Keratinocyte (primary cell): ENCODE data around the gene RFX2. TPM values are rescaled to one million over a fixed set of nuclear protein-coding genes. Genes with fewer than 3 reads are reported as not detected.
A peak's percentile ranks its signal among the peaks of the same experiment; 100 is the strongest.

Source experiments
- DNase-seq: peaks from one replicate; pipeline ENCODE4 v3.0.0-alpha.2; 2011; ENCODE audit warnings: low read depth, missing footprints, low spot score
- FAIRE-seq: peaks from 2 replicates; lab custom pipeline; 2011; peaks lifted over from hg19 to GRCh38; lab: Jason Lieb, UNC
- H2AFZ ChIP-seq: 2 replicates; pipeline ENCODE4 v1.6.0; 2012; ENCODE audit warnings: low read length, control low read depth, inconsistent platforms; ENCODE audit not compliant: control insufficient read depth
- H3K27ac ChIP-seq: 2 replicates; pipeline ENCODE4 v1.5.1; 2011; ENCODE audit warnings: low read length; ENCODE audit not compliant: control insufficient read depth, insufficient read depth
- H3K27me3 ChIP-seq: 3 replicates; pipeline ENCODE4 v1.6.0; 2011; ENCODE audit warnings: low read length; ENCODE audit not compliant: control insufficient read depth, insufficient read depth; ENCODE audit errors: extremely low read depth
- H3K36me3 ChIP-seq, 2 experiments: 2 replicates in 1 of 2; 3 replicates in 1 of 2; pipeline ENCODE4 v1.5.1; 2011; ENCODE audit warnings: low read length in 2 of 2, mild to moderate bottlenecking in 1 of 2; ENCODE audit not compliant: control insufficient read depth in 2 of 2, insufficient read depth in 2 of 2; ENCODE audit errors: extremely low read depth in 1 of 2
- H3K4me1 ChIP-seq: 3 replicates; pipeline ENCODE4 v1.5.1; 2011; ENCODE audit warnings: low read length; ENCODE audit not compliant: control insufficient read depth, insufficient read depth; ENCODE audit errors: extremely low read depth
- H3K4me2 ChIP-seq: 3 replicates; pipeline ENCODE4 v1.6.0; 2011; ENCODE audit warnings: low read depth, low read length; ENCODE audit not compliant: control insufficient read depth, insufficient read depth; ENCODE audit errors: extremely low read depth
- H3K4me3 ChIP-seq, 3 experiments: fragments of 200-600 bp in 1 of 3; sonication (generic) in 1 of 3; 2 replicates in 2 of 3; 3 replicates in 1 of 3; pipeline ENCODE4 v1.5.1; 2011 to 2016; ENCODE audit warnings: low read length in 3 of 3, mild to moderate bottlenecking in 3 of 3, control low read depth in 2 of 3, inconsistent platforms in 1 of 3, low read depth in 1 of 3, mixed read lengths in 1 of 3, mixed run types in 1 of 3, moderate library complexity in 1 of 3; ENCODE audit not compliant: control insufficient read depth in 2 of 3, insufficient read depth in 2 of 3; ENCODE audit errors: extremely low read depth in 1 of 3
- H3K79me2 ChIP-seq: 2 replicates; pipeline ENCODE4 v1.6.0; 2012; ENCODE audit warnings: low read length; ENCODE audit not compliant: control insufficient read depth, insufficient read depth
- H3K9ac ChIP-seq: 3 replicates; pipeline ENCODE4 v1.6.0; 2011; ENCODE audit warnings: low read length; ENCODE audit not compliant: control insufficient read depth, insufficient read depth; ENCODE audit errors: extremely low read depth
- H3K9me1 ChIP-seq: 3 replicates; pipeline ENCODE4 v1.6.0; 2011; ENCODE audit warnings: low read length; ENCODE audit not compliant: control insufficient read depth, insufficient read depth; ENCODE audit errors: extremely low read depth
- H3K9me3 ChIP-seq: 2 replicates; pipeline ENCODE4 v1.5.1; 2012; ENCODE audit warnings: low read depth, low read length; ENCODE audit not compliant: control insufficient read depth
- H4K20me1 ChIP-seq: 3 replicates; pipeline ENCODE4 v1.6.0; 2011; ENCODE audit warnings: low read length; ENCODE audit not compliant: control insufficient read depth, insufficient read depth; ENCODE audit errors: extremely low read depth
- CTCF ChIP-seq, 3 experiments: IDR thresholded peaks in 1 of 3; conservative IDR thresholded peaks in 1 of 3; optimal IDR thresholded peaks in 1 of 3; 2 replicates in 2 of 3; 3 replicates in 1 of 3; pipeline versions ENCODE3 to v1.5.1; 2011; ENCODE audit warnings: low read length in 3 of 3, mild to moderate bottlenecking in 3 of 3, moderate library complexity in 2 of 3, control low read depth in 1 of 3, inconsistent platforms in 1 of 3; ENCODE audit not compliant: insufficient read depth in 2 of 3; ENCODE audit errors: extremely low read depth in 1 of 3
- EZH2 ChIP-seq: IDR thresholded peaks from one replicate; pipeline ENCODE4 v1.6.1; 2012; ENCODE audit warnings: inconsistent platforms, mild to moderate bottlenecking, low read length, moderate library complexity
- dilution Hi-C: fragments of 300-500 bp; cut with MboI; formaldehyde crosslinking; loops from one replicate; pipeline ENCODE4 v1.7.0; 2020; ENCODE audit warnings: low sequenced_read_pairs; ENCODE audit not compliant: extremely low pct_ligation_motif_present
- polyA plus RNA-seq, 5 experiments: library from polyadenylated mRNA; depleted of rRNA in 3 of 5; stranded (reverse) in 3 of 5; stranded (forward) in 1 of 5; unstranded in 1 of 5; fragments of >200 nt; gene quantifications; 1 replicate in 1 of 5; 2 replicates in 3 of 5; 3 replicates in 1 of 5; pipeline versions ENCODE4 v1.2.1 to v1.2.3, GENCODE V29; 2011 to 2012; ENCODE audit warnings: missing spikeins in 2 of 5, low read depth in 1 of 5, low replicate concordance in 1 of 5

RFX2 gene
- polyA plus RNA-seq, 1 donor (not counting 4 experiments of a cell fraction or from before 2014, with no cell fraction given): 5.8 TPM

DNA sequence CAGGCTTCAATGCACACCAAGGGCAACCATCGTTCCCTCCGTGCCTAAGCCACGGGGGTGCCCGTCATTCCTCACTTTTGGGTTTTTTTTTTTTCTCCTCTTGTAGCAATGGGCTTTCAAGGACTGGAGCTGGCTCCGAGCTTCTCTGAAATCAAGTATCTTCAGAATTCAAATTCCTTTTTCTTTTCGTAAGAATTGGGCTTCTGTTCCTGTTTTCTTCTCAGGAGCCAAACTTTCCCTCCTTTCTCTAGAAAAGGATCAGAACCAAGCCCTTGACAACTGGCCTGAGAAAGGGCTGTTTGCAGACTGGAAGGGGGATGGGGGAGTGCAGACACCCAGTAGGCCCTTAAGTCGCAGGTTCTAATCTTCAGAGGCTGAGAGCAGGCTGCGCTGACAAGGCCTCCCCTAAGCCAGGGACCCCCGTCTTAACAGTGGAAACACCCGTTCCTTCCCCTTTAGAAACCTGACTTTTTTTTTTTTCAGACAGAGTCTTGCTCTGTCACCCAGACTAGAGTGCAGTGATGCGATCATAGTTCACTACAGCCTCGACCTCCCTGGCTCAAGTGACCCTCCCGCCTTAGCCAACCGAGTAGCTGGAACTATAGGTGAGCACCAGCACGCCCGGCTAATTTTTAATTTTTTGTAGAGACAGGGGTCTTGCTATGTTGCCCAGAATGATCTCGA lies 51.6 kb downstream of the RFX2 start:
- Histone ChIP-seq H3K79me2 (peaks cover 32% of the 10 kb centered on the region), H3K36me3 (peaks cover 0 to 12% of the 10 kb centered on the region in 2 experiments), H3K4me2 (peak overlapping the region; percentile 81), H3K4me3 (no peak overlapping the region), H3K9ac (no peak overlapping the region), H3K4me1 (peaks cover 75% of the 10 kb centered on the region), H3K27me3 (no peaks in the 10 kb centered on the region), H3K27ac (peak overlapping the region; percentile 99), H2AFZ (no peak overlapping the region), H3K9me1 (no peaks in the 10 kb centered on the region), H4K20me1 (no peaks in the 10 kb centered on the region), H3K9me3 (no peaks in the 10 kb centered on the region)
- no peak for TF ChIP-seq CTCF (optimal IDR thresholded peaks at IDR 0.05 in 1 of 3, IDR thresholded peaks at IDR 0.05 in 1 of 3, conservative IDR thresholded peaks at IDR 0.05 in 1 of 3; ENCODE audit: extremely low read depth in 1 of 3, insufficient read depth in 2 of 3, low read length in 3 of 3)
- TF ChIP-seq EZH2: no peak
- no peak for DNase-seq
- no peak for FAIRE-seq
- dilution Hi-C loops: no loop called here

DNA sequence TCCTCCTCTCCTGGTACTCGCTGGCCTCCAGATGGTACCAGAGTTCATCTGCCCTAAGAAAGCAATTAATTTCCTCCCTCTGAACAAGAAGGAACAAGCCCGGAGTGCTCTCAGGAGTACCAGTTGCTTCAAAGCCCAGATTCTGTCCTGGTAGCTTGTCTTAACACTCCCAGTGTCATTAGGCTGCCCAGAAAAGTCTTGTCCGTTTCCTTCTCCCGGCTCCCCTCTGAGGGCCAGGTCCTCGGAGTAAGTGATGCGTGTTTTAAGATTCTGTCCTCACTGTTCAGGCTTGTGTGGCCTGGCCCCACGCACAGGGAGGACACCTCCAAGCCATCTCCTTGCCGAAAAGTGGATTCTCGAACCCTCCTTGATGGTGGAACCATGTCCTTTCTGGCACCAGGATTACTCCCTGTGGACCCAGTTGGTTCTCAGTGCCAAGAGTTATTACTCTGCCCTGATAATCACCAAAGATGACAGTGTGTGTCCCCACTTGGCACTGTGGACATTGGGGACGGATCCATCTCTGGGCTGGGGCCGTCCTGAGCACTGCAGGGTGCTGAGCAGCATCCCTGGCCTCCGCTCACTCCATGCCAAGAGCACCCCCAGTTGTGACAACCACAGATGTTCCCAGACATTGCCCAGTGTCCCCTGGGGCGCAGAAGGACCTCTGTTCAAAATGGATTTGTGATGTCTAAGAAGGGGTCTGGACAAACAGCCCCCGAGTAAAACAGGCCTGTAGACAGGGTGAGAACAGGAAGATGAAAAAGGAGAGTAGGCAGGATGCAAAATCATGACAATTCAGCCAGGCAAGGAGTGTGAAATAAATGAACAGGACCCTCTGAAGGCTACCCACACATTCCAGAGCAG lies 52.4 kb downstream of the RFX2 start:
- H3K4me1 ChIP-seq: peaks cover 69% of the 10 kb centered on the region
- TF ChIP-seq CTCF (optimal IDR thresholded peaks at IDR 0.05 in 1 of 3, IDR thresholded peaks at IDR 0.05 in 1 of 3, conservative IDR thresholded peaks at IDR 0.05 in 1 of 3; ENCODE audit: extremely low read depth in 1 of 3, insufficient read depth in 2 of 3, low read length in 3 of 3) (peak in 2 of 3 experiments; percentile 2 to 45), EZH2 (no peak)
- H3K4me3 ChIP-seq: peak overlapping the region in 2 of 3 experiments; percentile 9 to 11
- peak overlapping the region; percentile 81 for H3K4me2 ChIP-seq
- peak overlapping the region; percentile 99 for H3K27ac ChIP-seq
- H3K9me1 ChIP-seq: no peaks in the 10 kb centered on the region
- no peaks in the 10 kb centered on the region for H3K27me3 ChIP-seq
- no peaks in the 10 kb centered on the region for H4K20me1 ChIP-seq
- dilution Hi-C loops: no loop called here
- H2AFZ ChIP-seq: no peak overlapping the region
- peaks cover 0 to 12% of the 10 kb centered on the region in 2 experiments for H3K36me3 ChIP-seq
- H3K9ac ChIP-seq: peak overlapping the region; percentile 93
- peaks cover 30% of the 10 kb centered on the region for H3K79me2 ChIP-seq
- H3K9me3 ChIP-seq: no peaks in the 10 kb centered on the region
- FAIRE-seq: no peak
- DNase-seq: no peak
